DND-41 (cell line): ENCODE measurements around the gene ABCG2.

Source experiments
- CTCF ChIP-seq: IDR thresholded peaks from 2 replicates; pipeline ENCODE4 v1.5.1; 2012; ENCODE audit warnings: borderline replicate concordance, low read length, moderate library complexity, mild to moderate bottlenecking; ENCODE audit not compliant: poor library complexity, severe bottlenecking; ENCODE audit errors: extremely low read depth
- EZH2 ChIP-seq: IDR thresholded peaks from 3 replicates; pipeline ENCODE4 v1.6.1; 2012; ENCODE audit warnings: borderline replicate concordance, low read depth, mild to moderate bottlenecking, moderate library complexity, low read length, inconsistent platforms; ENCODE audit not compliant: severe bottlenecking

GRCh38 chr4:88041626-88042025, 116.8 kb downstream of the ABCG2 start:
- TF ChIP-seq CTCF (no peak), EZH2 (no peak)
